Immature natural killer cell (primary cell): ENCODE results near the gene ARMC5. TPM values are rescaled to one million over a fixed set of nuclear protein-coding genes. Genes with fewer than 3 reads are reported as not detected.
"Not testable (repeated sequence)": the region's sequence is repeated elsewhere in the genome, so short reads cannot be mapped to it uniquely, and the experiment has no call there.

ENCODE experiments used
- DNase-seq, 3 donors: peaks; one replicate each; pipeline ENCODE4 v3.0.0; 2022; ENCODE audit warnings: mixed read lengths in 1 of 3
- H3K27ac Mint-ChIP-seq, 6 donors: one replicate each; pipeline ENCODE4 v1.8.0; 2020; ENCODE audit warnings: mixed read lengths in 6 of 6, mild to moderate bottlenecking in 5 of 6, inconsistent platforms in 4 of 6, moderate library complexity in 3 of 6
- H3K27me3 Mint-ChIP-seq, 3 donors: one replicate each; pipeline ENCODE4 v1.8.0; 2020 to 2021; ENCODE audit warnings: low read depth in 3 of 3, mild to moderate bottlenecking in 3 of 3, mixed read lengths in 3 of 3, moderate library complexity in 3 of 3, inconsistent platforms in 1 of 3
- H3K36me3 Mint-ChIP-seq, 3 donors: one replicate each; pipeline ENCODE4 v1.8.0; 2020; ENCODE audit warnings: mixed read lengths in 3 of 3, inconsistent platforms in 2 of 3, mild to moderate bottlenecking in 2 of 3
- H3K4me1 Mint-ChIP-seq, 2 donors: one replicate each; pipeline ENCODE4 v1.8.0; 2020; ENCODE audit warnings: inconsistent platforms in 2 of 2, mild to moderate bottlenecking in 2 of 2, mixed read lengths in 2 of 2, moderate library complexity in 1 of 2
- H3K4me3 Mint-ChIP-seq, 5 donors: one replicate each; pipeline ENCODE4 v1.8.0; 2020; ENCODE audit warnings: mild to moderate bottlenecking in 5 of 5, mixed read lengths in 5 of 5, inconsistent platforms in 3 of 5, moderate library complexity in 3 of 5
- H3K9me3 Mint-ChIP-seq, 6 donors: one replicate each; pipeline ENCODE4 v1.8.0; 2020; ENCODE audit warnings: mild to moderate bottlenecking in 6 of 6, mixed read lengths in 6 of 6, inconsistent platforms in 4 of 6, moderate library complexity in 3 of 6
- polyA plus RNA-seq, 3 donors: library from polyadenylated mRNA; unstranded; fragments of 300-500 nt; fragmentation: Illumina TruSeq; gene quantifications; one replicate each; pipeline ENCODE4 v1.2.3, GENCODE V29; 2021

Gene ARMC5
- polyA plus RNA-seq, 3 donors from 2014 or later, result 11.1 to 16.2 (median 14.2) TPM

DNA sequence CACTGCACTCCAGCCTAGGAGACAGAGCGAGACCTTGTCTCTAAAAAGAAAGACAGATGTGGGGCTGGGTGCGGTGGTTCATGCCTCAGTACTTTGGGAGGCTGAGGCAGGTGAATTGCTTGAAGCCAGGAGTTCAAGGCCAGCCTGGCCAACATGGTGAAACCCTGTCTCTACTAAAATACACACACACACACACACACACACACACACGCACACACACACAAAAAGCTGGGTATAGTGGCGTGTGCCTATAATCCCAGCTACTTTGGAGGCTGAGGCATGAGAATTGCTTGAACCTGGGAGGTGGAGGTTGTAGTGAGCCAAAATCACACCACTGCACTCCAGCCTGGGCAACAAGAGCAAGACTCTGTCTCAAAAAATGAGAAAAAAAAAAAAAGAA lies 24.7 kb downstream of the ARMC5 start:
- DNase-seq, H3K4me1 Mint-ChIP-seq, H3K27me3 Mint-ChIP-seq, H3K4me3 Mint-ChIP-seq, H3K27ac Mint-ChIP-seq, H3K36me3 Mint-ChIP-seq, H3K9me3 Mint-ChIP-seq: not testable (repeated sequence)

DNA sequence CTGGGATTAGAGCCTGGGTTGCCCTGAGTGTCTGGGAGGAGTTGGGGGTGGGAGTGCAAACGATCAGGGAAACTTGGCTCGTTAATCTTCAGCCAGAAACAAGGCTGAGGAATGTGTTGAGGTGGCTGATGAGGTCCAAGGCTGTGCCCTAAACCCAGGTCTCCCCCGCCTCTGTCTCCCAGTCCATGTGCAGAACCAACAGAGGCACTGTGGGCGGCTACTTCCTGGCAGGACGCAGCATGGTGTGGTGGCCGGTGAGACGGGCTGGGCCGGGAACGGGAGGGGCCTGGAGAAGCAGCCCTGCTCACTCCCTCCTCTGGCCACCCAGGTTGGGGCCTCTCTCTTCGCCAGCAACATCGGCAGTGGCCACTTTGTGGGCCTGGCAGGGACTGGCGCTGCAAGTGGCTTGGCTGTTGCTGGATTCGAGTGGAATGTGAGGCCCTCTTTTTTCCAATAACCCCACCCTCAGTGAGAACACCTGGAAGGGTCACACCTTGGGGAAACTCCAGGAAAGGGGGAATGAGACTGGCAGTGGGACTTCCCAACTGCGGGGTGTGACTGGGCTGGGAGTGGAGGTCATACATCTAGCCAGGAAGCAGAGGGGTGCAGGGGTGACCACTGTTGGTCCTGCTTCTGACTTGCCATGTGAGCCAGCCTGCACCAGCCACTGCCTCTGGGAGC lies 25.3 kb downstream of the ARMC5 start:
- Mint-ChIP-seq H3K27me3 (peaks cover 2 to 8% (median 5%) of the 10 kb centered on the region in 3 donors), H3K27ac (no peak overlapping the region), H3K36me3 (peaks cover 0 to 3% (median 0%) of the 10 kb centered on the region in 3 donors), H3K9me3 (peaks cover 0 to 2% (median 0%) of the 10 kb centered on the region in 6 donors), H3K4me3 (no peak overlapping the region), H3K4me1 (peaks cover 5 to 11% of the 10 kb centered on the region in 2 donors)
- DNase-seq, result no peak

DNA sequence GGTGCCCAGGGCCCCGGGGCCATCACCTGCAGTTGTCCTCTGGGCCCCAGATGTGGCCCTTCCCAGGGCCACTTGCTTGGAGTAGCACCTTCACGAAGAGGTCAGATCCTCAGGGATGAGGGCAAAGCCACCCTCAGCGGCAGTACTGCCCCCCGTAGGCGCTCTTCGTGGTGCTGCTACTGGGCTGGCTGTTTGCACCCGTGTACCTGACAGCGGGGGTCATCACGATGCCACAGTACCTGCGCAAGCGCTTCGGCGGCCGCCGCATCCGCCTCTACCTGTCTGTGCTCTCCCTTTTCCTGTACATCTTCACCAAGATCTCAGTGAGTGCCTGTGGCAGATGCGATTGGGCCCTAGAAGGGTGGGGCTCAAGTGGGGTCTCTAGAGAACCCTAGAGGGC lies 26.3 kb downstream of the ARMC5 start:
- peaks cover 0 to 2% (median 0%) of the 10 kb centered on the region in 6 donors for H3K9me3 Mint-ChIP-seq
- no peak overlapping the region for H3K27ac Mint-ChIP-seq
- no peak for DNase-seq
- H3K4me1 Mint-ChIP-seq, result peaks cover 5 to 12% of the 10 kb centered on the region in 2 donors
- H3K36me3 Mint-ChIP-seq, result peaks cover 0 to 3% (median under 1%) of the 10 kb centered on the region in 3 donors
- H3K4me3 Mint-ChIP-seq, result peak overlapping the region in 2 of 5 donors; percentile 50 to 64
- H3K27me3 Mint-ChIP-seq, result peaks cover 2 to 8% (median 4%) of the 10 kb centered on the region in 3 donors

DNA sequence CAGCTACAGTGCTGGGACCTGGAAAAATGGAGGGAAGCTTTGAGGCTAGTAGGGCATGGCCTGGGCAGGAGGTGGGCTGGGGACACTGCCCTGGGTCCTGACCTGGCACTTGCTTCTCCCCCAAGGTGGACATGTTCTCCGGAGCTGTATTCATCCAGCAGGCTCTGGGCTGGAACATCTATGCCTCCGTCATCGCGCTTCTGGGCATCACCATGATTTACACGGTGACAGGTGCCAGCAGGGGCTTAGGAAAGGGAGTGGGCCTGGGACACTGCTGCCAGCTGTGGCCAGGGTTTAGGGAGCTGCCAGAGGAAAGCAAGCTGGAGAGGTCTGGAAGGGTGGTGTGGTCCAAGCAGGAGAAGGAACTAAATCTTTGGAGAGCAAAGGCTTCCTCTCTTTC lies 26.7 kb downstream of the ARMC5 start:
- Mint-ChIP-seq H3K4me1 (peaks cover 9 to 12% of the 10 kb centered on the region in 2 donors), H3K27ac (no peak overlapping the region), H3K4me3 (peak overlapping the region; percentile 30 to 90 (median 85)), H3K36me3 (peaks cover 0 to 5% (median 0%) of the 10 kb centered on the region in 3 donors), H3K27me3 (peaks cover 4 to 8% (median 4%) of the 10 kb centered on the region in 3 donors), H3K9me3 (peaks cover 0 to 2% (median 0%) of the 10 kb centered on the region in 6 donors)
- no peak for DNase-seq

DNA sequence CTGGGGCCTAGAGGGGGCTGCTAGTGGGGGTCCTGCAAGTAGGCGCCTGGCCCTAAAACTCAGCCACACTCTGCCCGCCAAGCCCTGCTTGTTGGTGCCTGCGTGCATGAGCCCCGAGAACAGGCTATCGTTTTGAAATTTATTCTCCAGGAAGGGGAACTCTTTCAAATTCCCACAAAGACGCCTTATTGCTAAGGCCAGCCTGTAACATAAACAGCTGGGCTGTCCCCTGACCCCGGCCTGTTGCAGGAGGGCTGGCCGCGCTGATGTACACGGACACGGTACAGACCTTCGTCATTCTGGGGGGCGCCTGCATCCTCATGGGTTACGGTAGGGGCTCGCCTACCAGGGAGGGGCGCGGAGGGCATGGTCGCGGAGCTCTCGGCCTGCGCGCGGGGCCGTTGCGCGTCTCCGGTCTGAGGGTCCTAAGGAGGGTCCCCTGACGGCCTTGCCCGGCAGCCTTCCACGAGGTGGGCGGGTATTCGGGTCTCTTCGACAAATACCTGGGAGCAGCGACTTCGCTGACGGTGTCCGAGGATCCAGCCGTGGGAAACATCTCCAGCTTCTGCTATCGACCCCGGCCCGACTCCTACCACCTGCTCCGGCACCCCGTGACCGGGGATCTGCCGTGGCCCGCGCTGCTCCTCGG lies 27.9 kb downstream of the ARMC5 start:
- Mint-ChIP-seq H3K27me3 (peaks cover 4 to 8% (median 4%) of the 10 kb centered on the region in 3 donors), H3K27ac (peak overlapping the region in 1 of 6 donors; percentile 10), H3K36me3 (peaks cover 0 to 5% (median 0%) of the 10 kb centered on the region in 3 donors), H3K9me3 (peaks cover 0 to 2% (median 0%) of the 10 kb centered on the region in 6 donors), H3K4me1 (peaks cover 10 to 12% of the 10 kb centered on the region in 2 donors), H3K4me3 (peak overlapping the region; percentile 85 to 90 (median 88))
- no peak for DNase-seq

DNA sequence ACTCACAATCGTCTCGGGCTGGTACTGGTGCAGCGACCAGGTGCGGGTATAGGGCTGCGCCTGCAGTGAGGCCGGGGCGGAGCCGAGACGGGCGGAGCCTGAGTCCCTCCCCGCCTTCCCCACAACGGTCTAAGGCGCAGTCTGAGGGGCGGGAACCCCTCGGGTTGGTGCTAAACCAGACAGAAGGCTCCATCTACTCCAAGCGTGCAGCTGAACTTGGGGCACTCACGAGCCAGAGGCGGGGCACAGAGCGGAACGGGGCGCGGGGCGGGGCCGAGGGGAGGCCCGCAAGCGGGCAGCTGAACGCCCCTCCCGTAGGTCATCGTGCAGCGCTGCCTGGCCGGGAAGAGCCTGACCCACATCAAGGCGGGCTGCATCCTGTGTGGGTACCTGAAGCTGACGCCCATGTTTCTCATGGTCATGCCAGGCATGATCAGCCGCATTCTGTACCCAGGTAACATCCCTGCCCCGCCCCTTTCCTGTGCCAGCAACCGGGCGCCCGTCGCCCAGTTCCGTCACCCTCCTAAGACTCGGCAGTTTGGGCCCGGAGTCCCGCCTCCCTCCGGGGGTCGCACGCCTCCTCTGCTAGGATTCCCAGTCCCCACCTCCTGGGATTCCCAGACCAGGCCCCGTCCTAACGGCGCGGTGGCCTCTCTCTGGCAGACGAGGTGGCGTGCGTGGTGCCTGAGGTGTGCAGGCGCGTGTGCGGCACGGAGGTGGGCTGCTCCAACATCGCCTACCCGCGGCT lies 28.6 kb downstream of the ARMC5 start:
- Mint-ChIP-seq H3K4me3 (peak overlapping the region; percentile 85 to 90 (median 88)), H3K27me3 (peaks cover 4 to 8% (median 4%) of the 10 kb centered on the region in 3 donors), H3K36me3 (peaks cover 0 to 12% (median 0%) of the 10 kb centered on the region in 3 donors), H3K4me1 (peaks cover 10 to 12% of the 10 kb centered on the region in 2 donors), H3K27ac (peak overlapping the region in 1 of 6 donors; percentile 10), H3K9me3 (peaks cover 0 to 2% (median 0%) of the 10 kb centered on the region in 6 donors)
- DNase-seq, result peak; percentile 61 to 66 (median 63)

DNA sequence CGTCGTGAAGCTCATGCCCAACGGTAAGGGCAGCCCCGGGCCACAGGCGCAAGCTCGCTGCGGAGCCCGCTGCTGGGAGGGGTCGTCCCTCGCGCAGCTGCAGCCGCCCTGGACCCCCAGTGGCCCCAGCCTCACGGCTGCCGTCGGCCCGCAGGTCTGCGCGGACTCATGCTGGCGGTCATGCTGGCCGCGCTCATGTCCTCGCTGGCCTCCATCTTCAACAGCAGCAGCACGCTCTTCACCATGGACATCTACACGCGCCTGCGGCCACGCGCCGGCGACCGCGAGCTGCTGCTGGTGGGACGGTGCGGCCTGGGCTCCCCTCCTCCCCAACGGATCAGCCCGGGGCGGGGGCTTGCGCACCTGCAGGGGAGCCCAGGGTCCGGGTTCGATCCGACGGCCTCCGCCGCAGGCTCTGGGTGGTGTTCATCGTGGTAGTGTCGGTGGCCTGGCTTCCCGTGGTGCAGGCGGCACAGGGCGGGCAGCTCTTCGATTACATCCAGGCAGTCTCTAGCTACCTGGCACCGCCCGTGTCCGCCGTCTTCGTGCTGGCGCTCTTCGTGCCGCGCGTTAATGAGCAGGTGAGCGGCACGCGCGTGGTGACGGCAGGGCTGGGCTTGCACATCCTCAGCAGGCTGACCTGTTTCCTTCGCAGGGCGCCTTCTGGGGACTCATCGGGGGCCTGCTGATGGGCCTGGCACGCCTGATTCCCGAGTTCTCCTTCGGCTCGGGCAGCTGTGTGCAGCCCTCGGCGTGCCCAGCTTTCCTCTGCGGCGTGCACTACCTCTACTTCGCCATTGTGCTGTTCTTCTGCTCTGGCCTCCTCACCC lies 29.4 kb downstream of the ARMC5 start:
- Mint-ChIP-seq H3K36me3 (peaks cover 0 to 15% (median 0%) of the 10 kb centered on the region in 3 donors), H3K9me3 (peaks cover 0 to 2% (median 0%) of the 10 kb centered on the region in 6 donors), H3K27me3 (peaks cover 4 to 8% (median 4%) of the 10 kb centered on the region in 3 donors), H3K4me3 (peak overlapping the region; percentile 85 to 90 (median 88)), H3K4me1 (peaks cover 10 to 12% of the 10 kb centered on the region in 2 donors), H3K27ac (no peak overlapping the region)
- no peak for DNase-seq

DNA sequence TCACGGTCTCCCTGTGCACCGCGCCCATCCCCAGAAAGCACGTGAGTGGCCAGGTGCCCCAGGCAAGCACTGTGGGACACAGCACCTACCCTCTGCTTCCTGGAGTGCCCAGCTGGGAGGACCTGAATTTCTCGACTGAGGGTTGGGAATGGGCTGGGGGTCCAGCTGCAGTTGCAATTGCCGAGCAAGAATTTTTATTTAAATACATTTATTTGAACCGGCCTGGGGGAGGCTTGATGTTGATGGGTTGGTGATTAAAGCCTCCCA lies 29.9 kb downstream of the ARMC5 start:
- Mint-ChIP-seq H3K36me3 (peaks cover 0 to 15% (median 0%) of the 10 kb centered on the region in 3 donors), H3K4me3 (peak overlapping the region in 3 of 5 donors; percentile 13 to 30 (median 15)), H3K4me1 (peaks cover 10 to 12% of the 10 kb centered on the region in 2 donors), H3K27me3 (peaks cover 4 to 7% (median 4%) of the 10 kb centered on the region in 3 donors), H3K9me3 (peaks cover 0 to 2% (median 0%) of the 10 kb centered on the region in 6 donors), H3K27ac (peak overlapping the region in 1 of 6 donors; percentile 5)
- no peak for DNase-seq

DNA sequence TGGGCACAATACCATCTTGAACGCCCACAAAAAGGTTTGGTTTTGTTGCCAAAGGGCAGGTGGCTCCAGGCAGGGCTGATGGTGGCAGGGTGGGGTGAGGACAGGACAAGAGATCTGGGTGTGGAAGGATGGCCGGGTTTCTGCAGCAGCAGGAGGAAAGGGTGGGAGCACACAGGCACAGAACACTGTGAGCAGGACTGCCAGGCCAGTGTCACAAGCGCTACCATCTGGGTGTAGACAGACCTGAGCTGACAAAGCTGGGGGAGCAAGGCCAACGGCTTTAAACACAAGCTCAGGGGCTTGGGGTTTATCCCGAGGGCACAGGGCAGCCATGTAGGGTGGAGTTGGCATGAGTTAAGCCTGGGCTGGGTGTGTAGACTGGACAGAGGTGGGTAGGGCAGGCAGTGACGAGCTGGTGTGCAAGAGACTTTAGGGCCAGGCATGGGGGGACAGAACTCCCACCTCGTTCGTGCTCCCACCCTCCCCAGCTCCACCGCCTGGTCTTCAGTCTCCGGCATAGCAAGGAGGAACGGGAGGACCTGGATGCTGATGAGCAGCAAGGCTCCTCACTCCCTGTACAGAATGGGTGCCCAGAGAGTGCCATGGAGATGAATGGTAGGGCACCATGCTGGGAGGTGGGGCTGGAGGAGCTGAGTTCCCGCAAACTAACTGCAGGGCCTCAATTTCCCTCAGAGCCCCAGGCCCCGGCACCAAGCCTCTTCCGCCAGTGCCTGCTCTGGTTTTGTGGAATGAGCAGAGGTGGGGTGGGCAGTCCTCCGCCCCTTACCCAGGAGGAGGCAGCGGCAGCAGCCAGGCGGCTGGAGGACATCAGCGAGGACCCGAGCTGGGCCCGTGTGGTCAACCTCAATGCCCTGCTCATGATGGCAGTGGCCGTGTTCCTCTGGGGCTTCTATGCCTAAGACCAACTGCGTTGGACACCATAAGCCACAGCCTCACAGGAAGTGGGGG lies 30.6 kb downstream of the ARMC5 start:
- peaks cover 0 to 2% (median 0%) of the 10 kb centered on the region in 6 donors for H3K9me3 Mint-ChIP-seq
- H3K4me1 Mint-ChIP-seq, result peaks cover 10 to 12% of the 10 kb centered on the region in 2 donors
- peak overlapping the region in 2 of 6 donors; percentile 5 to 8 for H3K27ac Mint-ChIP-seq
- H3K4me3 Mint-ChIP-seq, result peak overlapping the region; percentile 22 to 79 (median 56)
- no peak for DNase-seq
- H3K36me3 Mint-ChIP-seq, result peaks cover 0 to 15% (median 0%) of the 10 kb centered on the region in 3 donors
- peaks cover 4 to 7% (median 4%) of the 10 kb centered on the region in 3 donors for H3K27me3 Mint-ChIP-seq

DNA sequence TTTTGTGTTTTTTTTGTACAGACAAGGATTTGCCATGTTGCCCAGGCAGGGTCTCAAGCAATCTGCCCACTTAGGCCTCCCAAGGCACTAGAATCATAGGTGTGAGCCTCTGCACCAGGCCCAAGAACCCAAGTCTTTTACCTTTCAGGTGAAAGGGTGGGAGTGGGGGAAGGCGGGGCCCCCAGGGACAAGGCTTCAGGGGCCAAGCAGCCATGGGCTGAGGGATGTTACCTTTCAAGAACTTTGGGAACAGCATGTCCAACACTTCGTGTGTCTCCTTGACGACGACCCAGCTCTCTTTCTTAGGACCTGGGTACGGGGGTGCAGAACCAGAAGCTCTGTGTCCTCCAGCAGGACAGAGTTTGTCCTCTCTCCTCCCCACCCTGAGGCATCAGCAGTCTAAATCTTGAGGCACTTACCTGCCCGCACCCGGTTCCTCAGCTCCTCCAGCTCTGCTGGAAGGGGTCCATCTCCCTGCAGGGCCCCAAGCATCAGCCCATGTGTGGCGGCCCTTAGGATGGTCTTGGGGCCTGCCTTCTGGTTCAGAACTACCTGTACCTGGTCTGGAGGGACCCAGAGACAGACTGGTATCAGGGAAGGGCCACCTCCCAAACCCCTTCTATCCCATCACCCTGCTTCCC lies 32.6 kb downstream of the ARMC5 start:
- DNase-seq, result no peak
- H3K27me3 Mint-ChIP-seq, result peaks cover 0 to 4% (median 2%) of the 10 kb centered on the region in 3 donors
- no peak overlapping the region for H3K4me3 Mint-ChIP-seq
- H3K27ac Mint-ChIP-seq, result peak overlapping the region in 1 of 6 donors; percentile 21
- H3K4me1 Mint-ChIP-seq, result peaks cover 10 to 12% of the 10 kb centered on the region in 2 donors
- H3K36me3 Mint-ChIP-seq, result peaks cover 0 to 20% (median 0%) of the 10 kb centered on the region in 3 donors
- peaks cover 0 to 2% (median 0%) of the 10 kb centered on the region in 6 donors for H3K9me3 Mint-ChIP-seq

DNA sequence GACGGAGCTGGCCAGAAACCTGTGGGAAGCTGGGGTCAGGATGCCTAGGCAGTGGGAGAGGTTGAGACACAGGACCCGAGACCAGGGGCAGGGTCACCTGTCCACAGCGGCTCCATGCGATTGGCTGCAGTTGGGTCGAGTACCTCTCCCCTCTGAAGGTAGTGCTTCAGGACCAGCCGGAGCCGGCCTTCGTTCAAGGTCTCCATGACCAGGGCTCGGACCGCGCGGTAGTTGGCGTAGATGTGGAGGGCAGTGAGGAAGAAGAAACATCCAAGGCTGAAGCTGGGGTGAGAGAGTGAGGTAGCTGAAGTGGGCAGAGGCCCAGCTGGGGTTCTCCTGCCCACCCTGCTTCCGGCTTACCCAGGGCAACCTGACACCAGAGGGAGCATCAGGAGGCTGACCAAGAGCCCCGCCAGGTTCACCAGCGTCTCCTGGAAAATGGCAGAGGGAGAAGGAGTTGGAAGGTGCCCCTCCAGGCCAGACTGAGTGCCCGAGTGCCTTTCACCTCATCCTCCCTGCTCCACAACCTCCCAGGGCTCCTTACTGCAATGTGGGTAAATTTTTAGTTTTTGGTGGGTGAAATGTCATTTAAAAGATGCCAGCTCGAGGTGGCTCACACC lies 34.3 kb downstream of the ARMC5 start:
- H3K9me3 Mint-ChIP-seq, result no peaks in the 10 kb centered on the region
- peaks cover 5% of the 10 kb centered on the region in 2 donors for H3K4me1 Mint-ChIP-seq
- peaks cover 0 to 29% (median 1%) of the 10 kb centered on the region in 3 donors for H3K36me3 Mint-ChIP-seq
- DNase-seq, result no peak
- H3K27me3 Mint-ChIP-seq, result peaks cover 0 to 2% (median 0%) of the 10 kb centered on the region in 3 donors
- H3K27ac Mint-ChIP-seq, result no peak overlapping the region
- no peak overlapping the region for H3K4me3 Mint-ChIP-seq
